Fibroblast of skin of left quadriceps (primary cell): ENCODE results near the gene MAN1A2.

Experiments
- DNase-seq, 2 experiments: peaks; one replicate each; pipeline ENCODE4 v3.0.0-alpha.2; 2013; ENCODE audit warnings: low read depth in 2 of 2

Gene MAN1A2

GRCh38 chr1:117359561-117360289 is 7.5 kb upstream of the MAN1A2 start:
- DNase-seq, result no peak

DNA sequence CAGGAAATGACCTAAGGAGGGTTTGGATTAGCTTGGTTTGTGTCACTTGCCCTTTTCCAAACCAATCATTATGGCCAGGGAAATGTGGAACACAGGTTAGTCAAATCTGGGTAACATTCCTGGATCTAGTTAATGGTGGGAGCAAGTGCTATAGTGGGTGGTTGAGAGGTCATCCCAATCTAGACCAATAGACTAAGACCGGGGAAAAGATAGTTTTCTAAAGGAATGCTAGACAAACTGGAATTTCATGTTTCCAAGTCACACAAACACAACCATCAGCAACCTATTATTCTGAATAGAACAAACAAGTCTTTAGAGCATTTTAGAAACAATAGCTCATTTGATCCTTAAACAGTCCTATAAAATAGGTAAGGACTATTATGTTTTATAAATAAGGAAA is 4.3 kb upstream of the MAN1A2 start:
- DNase-seq, result no peak

- DNase-seq, result no peak
These were observed 3.6 kb upstream of the MAN1A2 start for GRCh38 chr1:117363571-117364048.

GRCh38 chr1:117364240-117364639 is 3.0 kb upstream of the MAN1A2 start:
- DNase-seq, result no peak

DNA sequence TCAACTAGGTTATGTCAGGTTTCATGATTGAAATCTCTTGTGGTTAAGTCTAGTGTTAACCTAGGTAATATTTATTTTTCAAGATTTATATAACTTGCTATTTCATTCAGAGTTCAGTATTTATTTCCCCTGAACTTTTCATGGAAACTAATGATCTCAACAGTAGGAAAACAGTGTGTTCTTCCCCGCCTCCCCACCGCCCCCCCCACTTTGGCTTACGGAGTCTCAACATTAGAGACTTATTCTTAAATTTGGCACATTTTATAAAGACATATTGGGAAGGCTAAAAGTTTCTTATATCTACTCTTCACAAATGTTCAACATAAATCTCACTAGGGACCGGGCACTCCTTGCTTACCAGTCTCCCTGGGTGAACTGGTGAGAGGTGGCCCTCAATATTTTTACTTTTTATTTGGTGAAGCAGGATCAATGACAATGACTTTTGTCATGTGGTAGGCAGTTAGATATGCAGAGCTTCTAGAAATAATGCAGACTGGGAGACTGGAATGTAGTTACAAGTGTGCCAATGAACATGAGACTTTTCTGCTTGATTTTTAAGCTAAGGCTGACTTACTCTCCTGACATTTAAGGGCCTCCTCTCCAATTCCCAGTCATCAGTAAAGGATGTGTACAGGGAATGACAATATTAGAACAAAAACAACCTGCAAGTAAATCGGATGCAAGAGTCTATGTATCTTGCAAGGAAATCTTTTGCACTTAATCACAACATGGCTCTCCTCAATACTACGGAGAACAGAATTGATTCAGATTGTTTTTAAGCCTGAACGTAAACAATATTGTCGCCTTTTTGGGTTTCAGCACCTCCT is 1.7 kb upstream of the MAN1A2 start:
- DNase-seq, result no peak

DNA sequence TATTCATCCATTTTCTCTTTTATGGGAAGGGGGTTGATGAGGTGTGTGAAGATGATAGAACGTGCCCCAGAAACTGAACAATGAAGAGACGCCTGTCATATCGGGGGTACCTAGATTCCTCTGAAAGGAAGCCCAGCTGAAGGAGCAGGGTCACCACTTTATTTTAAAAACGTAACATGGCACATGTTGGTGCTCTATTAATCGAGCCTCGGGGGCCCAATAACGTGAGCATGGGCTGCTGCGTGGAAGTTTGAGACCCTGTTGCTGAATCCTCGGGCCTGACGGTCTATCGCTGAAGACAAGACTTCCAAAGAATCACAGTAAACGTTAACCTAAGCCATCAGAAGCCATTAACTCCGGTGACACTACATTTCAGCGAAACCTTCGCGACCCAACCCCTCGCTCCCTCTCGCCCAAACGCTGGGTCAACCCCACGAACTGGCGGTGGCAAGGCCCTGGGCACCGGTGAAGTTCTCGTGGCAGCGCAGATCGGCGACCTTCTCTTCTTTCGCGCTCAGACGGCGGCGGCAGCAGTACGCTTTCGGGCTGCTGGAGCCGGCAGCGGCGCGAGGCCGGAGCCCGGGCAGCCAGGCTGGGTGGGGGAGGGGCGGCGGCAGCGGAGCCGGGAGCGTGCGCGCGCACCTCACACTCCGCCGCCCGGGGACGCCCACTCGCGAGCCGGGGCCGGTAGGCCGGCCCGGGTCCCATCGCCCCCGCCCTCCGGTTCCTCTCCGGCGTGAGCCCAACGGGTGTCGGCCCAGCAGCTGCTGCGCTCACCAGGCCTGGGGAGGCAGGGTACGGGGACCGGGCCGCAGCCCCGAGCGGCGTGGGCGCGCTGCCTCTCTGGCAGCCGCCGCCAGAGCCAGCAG is 838 bp upstream of the MAN1A2 start:
- peak; percentile 51 to 53 for DNase-seq

DNA sequence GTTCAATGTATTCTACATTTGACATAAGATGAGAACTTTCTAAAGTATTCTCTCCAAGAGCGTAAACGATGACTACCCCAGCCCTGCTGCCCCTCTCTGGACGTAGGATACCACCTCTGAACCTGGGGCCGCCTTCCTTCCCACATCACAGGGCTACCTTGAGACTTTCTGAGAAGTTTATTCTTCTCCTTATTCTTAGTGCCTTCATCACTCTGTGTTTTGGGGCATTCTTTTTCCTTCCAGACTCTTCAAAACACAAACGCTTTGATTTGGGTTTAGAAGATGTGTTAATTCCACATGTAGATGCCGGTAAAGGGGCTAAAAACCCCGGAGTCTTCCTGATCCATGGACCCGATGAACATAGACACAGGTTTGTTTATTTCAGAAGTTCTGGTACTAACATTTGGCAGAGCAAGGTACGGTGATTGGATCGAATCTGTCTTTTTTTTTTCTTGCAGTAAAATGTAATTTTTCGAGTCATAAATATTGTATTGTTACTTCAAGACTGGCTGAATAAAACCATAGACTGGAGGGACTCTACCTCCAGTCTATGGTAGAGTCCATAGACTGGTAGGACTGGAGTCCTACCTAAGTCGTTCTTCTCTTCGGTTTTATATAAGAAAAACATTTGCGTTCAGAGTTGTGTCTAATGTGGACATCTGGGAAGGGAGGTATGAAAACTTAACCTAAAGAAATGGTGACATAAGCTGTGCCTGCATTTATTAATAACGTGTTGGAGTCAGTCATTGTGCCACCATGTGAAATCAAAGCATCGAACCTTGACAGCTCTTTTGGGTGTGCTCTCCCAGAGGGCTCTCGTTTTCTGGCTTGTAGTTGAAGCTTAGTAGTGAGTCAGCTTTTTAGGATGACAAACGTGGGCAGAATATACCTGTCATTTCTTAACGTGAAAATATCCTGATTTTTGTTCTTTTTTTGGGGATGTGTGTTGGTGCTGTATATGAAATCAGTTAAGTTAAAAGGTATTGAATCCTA is 1.2 kb downstream of the MAN1A2 start:
- DNase-seq, result no peak

- DNase-seq, result no peak
These were observed 2.8 kb downstream of the MAN1A2 start for GRCh38 chr1:117370071-117370470.

GRCh38 chr1:117370509-117370908 is 3.3 kb downstream of the MAN1A2 start:
- no peak for DNase-seq

DNA sequence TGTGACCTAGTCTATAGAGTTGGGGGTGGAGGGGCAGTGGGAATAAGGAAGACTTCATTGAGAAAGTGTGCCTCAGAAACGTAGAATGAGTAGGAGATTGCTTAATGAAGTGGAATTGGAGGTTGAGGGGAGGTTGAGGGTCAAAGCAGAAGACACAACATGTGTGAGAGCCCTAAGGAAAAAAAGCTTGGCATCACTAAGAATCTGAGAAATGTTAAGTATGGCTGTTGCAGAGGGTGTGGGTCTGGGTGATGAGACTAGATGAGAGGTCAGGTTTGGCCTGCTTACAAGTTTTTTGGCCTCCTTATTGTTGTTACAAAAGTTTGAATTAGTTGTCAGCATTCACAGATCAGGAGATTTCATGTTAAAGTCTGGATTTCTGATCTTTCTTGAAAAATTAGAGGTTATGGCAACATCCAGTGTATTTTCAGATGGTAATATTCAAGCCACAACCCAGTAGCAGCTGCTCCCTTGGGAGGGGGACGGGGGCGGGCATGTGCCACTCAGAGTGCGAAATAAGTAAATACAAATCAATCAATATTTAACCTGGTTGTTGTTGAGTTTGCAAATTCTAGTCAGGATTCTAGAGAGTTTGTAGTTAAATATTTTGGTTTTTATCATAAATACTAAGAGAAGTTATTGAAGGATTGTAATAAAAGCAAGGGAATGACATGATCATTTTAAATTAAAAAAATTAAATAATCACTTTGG is 4.3 kb downstream of the MAN1A2 start:
- peak; percentile 18 to 19 for DNase-seq

DNA sequence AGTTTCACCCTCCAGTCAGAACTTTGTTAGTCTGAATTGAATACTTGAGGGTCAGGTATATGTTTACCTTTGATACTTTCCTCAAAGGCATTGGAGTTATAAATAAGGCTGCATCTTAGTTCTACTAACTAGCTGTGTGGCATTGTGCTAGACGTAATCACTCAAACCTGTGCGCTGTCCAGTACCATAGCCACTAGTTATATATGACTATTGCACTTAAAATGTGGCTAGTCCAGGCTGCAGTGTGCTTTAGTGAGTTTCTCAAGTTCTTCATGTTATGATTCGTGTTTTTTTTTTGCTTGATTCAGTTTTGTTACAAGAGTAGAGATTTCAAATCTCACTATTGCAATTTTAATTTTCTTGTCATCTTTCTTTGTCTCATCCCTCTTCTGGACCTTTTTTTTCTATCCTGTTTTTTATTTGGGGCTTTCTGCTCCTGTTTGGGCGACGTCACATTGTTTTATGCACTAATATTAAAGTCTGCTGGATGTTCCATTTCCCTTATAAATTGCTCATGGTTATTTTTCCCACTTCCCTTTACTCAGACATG is 5.7 kb downstream of the MAN1A2 start:
- DNase-seq, result no peak

- no peak for DNase-seq
These were observed 6.7 kb downstream of the MAN1A2 start for GRCh38 chr1:117373932-117374331.

GRCh38 chr1:117375327-117375726 is 8.1 kb downstream of the MAN1A2 start:
- DNase-seq, result no peak

DNA sequence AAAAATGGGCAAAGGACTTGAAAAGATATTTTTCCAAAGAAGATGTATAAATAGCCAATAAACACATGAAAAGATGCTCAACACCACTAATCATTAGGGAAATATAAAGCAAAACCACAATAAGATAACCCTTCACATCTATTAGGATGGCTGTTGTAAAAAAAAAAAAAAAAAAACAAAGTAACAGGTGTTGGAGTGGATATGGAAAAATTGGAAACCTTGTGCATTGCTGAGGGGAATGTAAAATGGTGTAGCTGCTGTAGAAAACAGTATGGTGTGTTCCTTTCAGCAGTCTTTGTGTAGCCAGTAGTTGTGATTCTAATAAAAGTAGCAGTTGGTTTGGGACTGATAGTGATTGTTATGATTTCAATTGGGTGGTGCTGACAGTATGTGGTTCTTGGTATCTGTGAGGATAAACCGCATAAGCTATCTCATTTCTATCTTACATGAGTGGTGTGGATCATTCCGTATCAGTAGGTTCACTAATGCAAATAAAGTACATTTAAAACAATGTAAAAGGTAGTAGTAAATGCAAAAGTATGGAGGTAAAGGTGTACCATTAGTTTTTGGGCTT is 19.9 kb downstream of the MAN1A2 start:
- no peak for DNase-seq

DNA sequence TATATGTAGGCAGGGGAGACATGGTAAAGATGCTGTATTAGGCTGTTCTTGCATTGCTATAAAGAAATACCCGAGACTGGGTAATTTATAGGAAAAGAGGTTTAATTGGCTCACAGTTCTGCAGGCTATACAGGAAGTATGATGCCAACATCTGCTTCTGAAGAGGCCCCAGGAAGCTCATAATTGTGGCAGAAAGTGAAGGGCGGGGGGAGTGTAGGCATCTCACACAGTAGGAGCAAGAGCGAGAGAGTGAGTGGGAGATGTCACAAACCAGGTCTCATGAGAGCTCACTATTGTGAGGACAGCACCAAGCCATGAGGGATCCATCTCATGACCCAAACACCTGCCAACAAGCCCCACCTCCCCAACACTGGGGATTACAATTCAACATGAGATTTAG is 21.1 kb downstream of the MAN1A2 start:
- DNase-seq, result no peak

- DNase-seq, result no peak
These were observed 22.0 kb downstream of the MAN1A2 start for GRCh38 chr1:117389284-117389683.

- no peak for DNase-seq
These were observed 22.5 kb downstream of the MAN1A2 start for GRCh38 chr1:117389779-117390178.

- DNase-seq, result no peak
These were observed 25.5 kb downstream of the MAN1A2 start for GRCh38 chr1:117392771-117393170.

GRCh38 chr1:117396074-117396473 is 28.8 kb downstream of the MAN1A2 start:
- DNase-seq, result no peak

- DNase-seq, result no peak
These were observed 29.4 kb downstream of the MAN1A2 start for GRCh38 chr1:117396636-117397035.
